AG10803 (cell line): ENCODE results near the gene C1QA.

ENCODE experiments used
- DNase-seq: peaks from one replicate; pipeline ENCODE4 v3.0.0; 2010; ENCODE audit warnings: low read depth
- H3K4me3 ChIP-seq: 2 replicates; pipeline ENCODE4 v1.5.1; 2011; ENCODE audit warnings: mild to moderate bottlenecking, low read length, control low read depth
- TF ChIP-seq, protein P1 (sequence below): conservative IDR thresholded peaks from 2 replicates; pipeline ENCODE4 v1.5.1; 2011; ENCODE audit warnings: mild to moderate bottlenecking, low read length, control low read depth, inconsistent platforms

Gene C1QA

GRCh38 chr1:22639286-22639685 is 2.9 kb downstream of the C1QA start:
- H3K4me3 ChIP-seq: no peak overlapping the region
- DNase-seq: peak; percentile 54
- TF ChIP-seq, protein P1, sequence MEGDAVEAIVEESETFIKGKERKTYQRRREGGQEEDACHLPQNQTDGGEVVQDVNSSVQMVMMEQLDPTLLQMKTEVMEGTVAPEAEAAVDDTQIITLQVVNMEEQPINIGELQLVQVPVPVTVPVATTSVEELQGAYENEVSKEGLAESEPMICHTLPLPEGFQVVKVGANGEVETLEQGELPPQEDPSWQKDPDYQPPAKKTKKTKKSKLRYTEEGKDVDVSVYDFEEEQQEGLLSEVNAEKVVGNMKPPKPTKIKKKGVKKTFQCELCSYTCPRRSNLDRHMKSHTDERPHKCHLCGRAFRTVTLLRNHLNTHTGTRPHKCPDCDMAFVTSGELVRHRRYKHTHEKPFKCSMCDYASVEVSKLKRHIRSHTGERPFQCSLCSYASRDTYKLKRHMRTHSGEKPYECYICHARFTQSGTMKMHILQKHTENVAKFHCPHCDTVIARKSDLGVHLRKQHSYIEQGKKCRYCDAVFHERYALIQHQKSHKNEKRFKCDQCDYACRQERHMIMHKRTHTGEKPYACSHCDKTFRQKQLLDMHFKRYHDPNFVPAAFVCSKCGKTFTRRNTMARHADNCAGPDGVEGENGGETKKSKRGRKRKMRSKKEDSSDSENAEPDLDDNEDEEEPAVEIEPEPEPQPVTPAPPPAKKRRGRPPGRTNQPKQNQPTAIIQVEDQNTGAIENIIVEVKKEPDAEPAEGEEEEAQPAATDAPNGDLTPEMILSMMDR: no peak; the same call in 1 of the 2 replicates

DNA sequence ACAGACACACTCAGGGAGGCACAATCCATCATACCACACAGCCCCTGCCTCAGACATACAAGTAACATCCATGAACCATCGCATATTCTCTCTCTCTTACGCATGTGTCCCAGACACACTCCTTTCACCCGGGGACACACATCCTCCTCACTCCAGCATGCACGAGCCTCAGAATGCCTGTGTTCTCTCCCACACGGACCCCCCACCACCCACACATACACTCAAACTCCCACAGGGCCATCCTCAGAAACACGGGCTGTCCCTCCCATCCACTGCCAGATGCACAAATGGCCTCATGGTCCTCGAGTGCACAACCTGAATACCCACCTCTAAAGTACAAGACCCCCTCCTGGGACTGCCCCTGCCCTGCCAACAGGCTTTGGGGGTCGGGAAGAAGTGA is 4.8 kb downstream of the C1QA start:
- H3K4me3 ChIP-seq: no peak overlapping the region
- no peak for DNase-seq
- TF ChIP-seq, protein P1: no peak

GRCh38 chr1:22641906-22642636 is 5.6 kb downstream of the C1QA start:
- TF ChIP-seq, protein P1: peak; percentile 79
- DNase-seq: peak; percentile 30

DNA sequence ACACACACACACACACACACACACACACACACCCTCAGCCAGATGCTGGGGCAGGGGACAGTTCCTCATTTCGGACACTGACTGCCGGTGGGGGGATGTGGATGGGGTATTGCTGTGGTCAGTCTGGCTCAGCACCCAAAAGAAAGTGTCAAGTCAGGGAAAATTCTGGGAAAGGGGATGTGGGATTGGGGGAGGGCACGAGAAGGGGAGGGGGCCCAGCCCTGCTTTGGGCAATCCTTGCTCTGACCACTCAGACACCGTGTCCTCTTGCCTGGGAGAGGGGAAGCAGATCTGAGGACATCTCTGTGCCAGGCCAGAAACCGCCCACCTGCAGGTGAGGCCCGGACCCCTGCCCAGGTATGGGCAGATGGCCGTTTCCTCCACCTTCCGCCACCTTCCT is 7.0 kb downstream of the C1QA start, which contains the start of gene C1QC:
Gene C1QC, plus strand, starts transcription at position 253 of the 400 bp plus-strand sequence. CDS start 391 bp downstream, outside the sequence.
- TF ChIP-seq, protein P1: no peak
- no peak within 1 kb of the TSS for H3K4me3 ChIP-seq
- DNase-seq: no peak

More at GRCh38 chr1:22641906-22642636, 5.6 kb downstream of the C1QA start:
- no peak overlapping the region for H3K4me3 ChIP-seq

DNA sequence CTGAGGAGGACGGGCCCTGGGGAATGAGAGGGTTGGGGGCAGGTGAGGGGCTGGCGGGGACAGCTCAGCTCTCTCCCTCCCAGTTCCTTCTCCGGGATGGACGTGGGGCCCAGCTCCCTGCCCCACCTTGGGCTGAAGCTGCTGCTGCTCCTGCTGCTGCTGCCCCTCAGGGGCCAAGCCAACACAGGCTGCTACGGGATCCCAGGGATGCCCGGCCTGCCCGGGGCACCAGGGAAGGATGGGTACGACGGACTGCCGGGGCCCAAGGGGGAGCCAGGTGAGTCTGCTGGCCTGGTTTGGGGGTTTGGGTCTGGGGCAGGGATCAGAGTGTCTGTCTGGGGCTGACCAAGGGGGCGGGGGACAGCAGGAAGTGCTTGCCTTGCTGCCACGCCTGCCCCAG is 7.5 kb downstream of the C1QA start:
- DNase-seq: no peak
- TF ChIP-seq, protein P1: no peak
- no peak overlapping the region for H3K4me3 ChIP-seq

DNA sequence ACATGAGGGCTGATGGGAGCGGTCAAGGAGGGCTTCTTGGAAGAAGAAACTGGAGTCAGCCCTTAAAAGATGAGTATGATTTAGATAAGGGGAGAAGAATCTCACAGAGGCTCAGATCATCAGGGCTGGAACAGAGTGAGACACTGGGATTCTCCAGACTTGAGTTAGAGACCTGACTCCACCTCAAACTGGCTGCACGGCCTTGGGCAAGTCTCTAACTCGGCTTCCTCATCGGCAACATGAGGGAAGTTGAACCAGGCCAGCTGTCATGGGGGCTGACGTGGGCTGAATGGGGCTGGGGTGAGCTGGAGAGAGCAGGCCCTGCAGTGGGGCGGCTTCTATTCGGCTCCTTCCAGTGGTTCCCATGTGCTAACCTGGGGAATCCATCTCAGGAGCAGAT is 9.5 kb downstream of the C1QA start:
- TF ChIP-seq, protein P1: no peak
- no peak for DNase-seq
- no peak overlapping the region for H3K4me3 ChIP-seq

- DNase-seq: peak; percentile 3
- TF ChIP-seq, protein P1: no peak
- H3K4me3 ChIP-seq: no peak overlapping the region
These were observed 10.0 kb downstream of the C1QA start for GRCh38 chr1:22646384-22646783.
